Hepatic stellate cell (primary cell): ENCODE measurements around the gene FAM13A.
"Not testable (repeated sequence)": the region's sequence is repeated elsewhere in the genome, so short reads cannot be mapped to it uniquely, and the experiment has no call there.

Experiments used
- DNase-seq: peaks from one replicate; pipeline ENCODE4 v3.0.0; 2011; ENCODE audit warnings: low spot score

Gene FAM13A

GRCh38 chr4:88999392-88999930, 57.5 kb downstream of the FAM13A start:
- DNase-seq, result no peak

- no peak for DNase-seq
Measured at GRCh38 chr4:88998891-88999290, 58.1 kb downstream of the FAM13A start.

- DNase-seq, result no peak
Measured at GRCh38 chr4:88998001-88998400, 59.0 kb downstream of the FAM13A start.

- DNase-seq, result no peak
Measured at GRCh38 chr4:88995874-88996273, 61.1 kb downstream of the FAM13A start.

- DNase-seq, result not testable (repeated sequence)
Measured at GRCh38 chr4:88995257-88995656, 61.7 kb downstream of the FAM13A start.

- DNase-seq, result no peak
Measured at GRCh38 chr4:88993246-88993645, 63.7 kb downstream of the FAM13A start.

- no peak for DNase-seq
Measured at GRCh38 chr4:88991746-88992145, 65.2 kb downstream of the FAM13A start.

- DNase-seq, result peak; percentile 15
Measured at GRCh38 chr4:88989990-88990389, 67.0 kb downstream of the FAM13A start.

GRCh38 chr4:88985088-88985773, 71.8 kb downstream of the FAM13A start:
- DNase-seq, result peak; percentile 17

- no peak for DNase-seq
Measured at GRCh38 chr4:88982757-88983156, 74.2 kb downstream of the FAM13A start.

- no peak for DNase-seq
Measured at GRCh38 chr4:88981993-88982392, 75.0 kb downstream of the FAM13A start.

GRCh38 chr4:88981556-88981955, 75.4 kb downstream of the FAM13A start:
- no peak for DNase-seq

GRCh38 chr4:88979276-88979675, 77.7 kb downstream of the FAM13A start:
- DNase-seq, result no peak

- no peak for DNase-seq
Measured at GRCh38 chr4:88976775-88977035, 80.3 kb downstream of the FAM13A start.

- no peak for DNase-seq
Measured at GRCh38 chr4:88975958-88976774, 80.8 kb downstream of the FAM13A start.

- DNase-seq, result no peak
Measured at GRCh38 chr4:88971536-88971935, 85.4 kb downstream of the FAM13A start.

- DNase-seq, result no peak
Measured at GRCh38 chr4:88969746-88970145, 87.2 kb downstream of the FAM13A start.

GRCh38 chr4:88969271-88969670, 87.7 kb downstream of the FAM13A start:
- DNase-seq, result no peak

- DNase-seq, result no peak
Measured at GRCh38 chr4:88967883-88968331, 89.1 kb downstream of the FAM13A start.

GRCh38 chr4:88965053-88965452, 91.9 kb downstream of the FAM13A start:
- DNase-seq, result no peak

- peak; percentile 38 for DNase-seq
Measured at GRCh38 chr4:88964450-88964849, 92.5 kb downstream of the FAM13A start.

GRCh38 chr4:88963817-88964216, 93.2 kb downstream of the FAM13A start:
- DNase-seq, result no peak

- no peak for DNase-seq
Measured at GRCh38 chr4:88962396-88962795, 94.6 kb downstream of the FAM13A start.
